Stomach smooth muscle (tissue), 2 donors: ENCODE results near the gene ANKMY1.
"Not testable (repeated sequence)": the region's sequence is repeated elsewhere in the genome, so short reads cannot be mapped to it uniquely, and the experiment has no call there.

ENCODE experiments used
- H3K27ac ChIP-seq: one replicate; pipeline ENCODE4 v1.7.0; 2013; ENCODE audit warnings: mild to moderate bottlenecking, low read length, inconsistent platforms
- H3K27me3 ChIP-seq, 2 donors: one replicate each; pipeline ENCODE4 v1.7.0; 2013; ENCODE audit warnings: low read length in 2 of 2; ENCODE audit not compliant: insufficient read depth in 2 of 2, control insufficient read depth in 1 of 2
- H3K36me3 ChIP-seq, 2 donors: one replicate each; pipeline ENCODE4 v1.7.0; 2013; ENCODE audit warnings: low read length in 2 of 2; ENCODE audit not compliant: control insufficient read depth in 2 of 2, insufficient read depth in 2 of 2
- H3K4me1 ChIP-seq: one replicate; pipeline ENCODE4 v1.7.0; 2013; ENCODE audit warnings: low read length; ENCODE audit not compliant: control insufficient read depth, insufficient read depth
- H3K4me3 ChIP-seq, 2 donors: one replicate each; pipeline ENCODE4 v1.7.0; 2013; ENCODE audit warnings: low read length in 2 of 2
- H3K9ac ChIP-seq, 2 donors: one replicate each; pipeline ENCODE4 v1.7.0; 2013; ENCODE audit warnings: low read length in 2 of 2, mild to moderate bottlenecking in 1 of 2
- H3K9me3 ChIP-seq, 2 donors: one replicate each; pipeline ENCODE4 v1.7.0; 2013; ENCODE audit warnings: low read length in 2 of 2; ENCODE audit not compliant: control insufficient read depth in 2 of 2
- donor health status: healthy.
- donor health status: Pancreatic carcinoma.

Gene ANKMY1

GRCh38 chr2:240523451-240524281 is 34.1 kb downstream of the ANKMY1 start:
- Histone ChIP-seq H3K4me3 (no peak overlapping the region), H3K4me1 (peaks cover 16% of the 10 kb centered on the region), H3K9me3 (no peaks in the 10 kb centered on the region), H3K36me3 (peaks cover 4 to 15% of the 10 kb centered on the region in 2 donors), H3K27ac (no peak overlapping the region), H3K27me3 (peaks cover 13 to 17% of the 10 kb centered on the region in 2 donors), H3K9ac (no peak overlapping the region)

- Histone ChIP-seq H3K4me1 (peaks cover 16% of the 10 kb centered on the region), H3K9me3 (no peaks in the 10 kb centered on the region), H3K27me3 (peaks cover 13 to 17% of the 10 kb centered on the region in 2 donors), H3K27ac (no peak overlapping the region), H3K4me3 (no peak overlapping the region), H3K9ac (no peak overlapping the region), H3K36me3 (peaks cover 4 to 14% of the 10 kb centered on the region in 2 donors)
Observed at GRCh38 chr2:240522406-240522805, 35.4 kb downstream of the ANKMY1 start.

DNA sequence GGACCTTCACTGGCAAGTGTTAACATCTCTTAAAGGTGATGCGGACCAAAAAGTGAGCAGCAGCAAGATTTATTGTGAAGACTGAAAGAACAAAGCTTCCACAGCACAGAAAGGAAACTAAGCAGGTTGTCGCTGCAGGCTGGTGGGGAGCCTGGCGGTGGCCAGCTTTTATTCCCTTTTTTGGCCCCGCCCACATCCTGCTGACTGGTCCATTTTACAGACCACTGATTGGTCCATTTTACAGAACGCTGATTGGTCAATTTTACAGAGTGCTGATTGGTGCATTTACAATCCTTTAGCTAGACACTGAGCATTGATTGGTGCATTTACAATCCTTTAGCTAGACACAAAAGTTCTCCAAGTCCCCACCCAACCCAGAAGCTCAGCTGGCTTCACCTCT is 35.9 kb downstream of the ANKMY1 start:
- H3K27ac ChIP-seq, H3K9ac ChIP-seq, H3K9me3 ChIP-seq, H3K4me3 ChIP-seq: not testable (repeated sequence)
- peaks cover 16% of the 10 kb centered on the region for H3K4me1 ChIP-seq
- peaks cover 4 to 14% of the 10 kb centered on the region in 2 donors for H3K36me3 ChIP-seq
- H3K27me3 ChIP-seq = peaks cover 16 to 17% of the 10 kb centered on the region in 2 donors

DNA sequence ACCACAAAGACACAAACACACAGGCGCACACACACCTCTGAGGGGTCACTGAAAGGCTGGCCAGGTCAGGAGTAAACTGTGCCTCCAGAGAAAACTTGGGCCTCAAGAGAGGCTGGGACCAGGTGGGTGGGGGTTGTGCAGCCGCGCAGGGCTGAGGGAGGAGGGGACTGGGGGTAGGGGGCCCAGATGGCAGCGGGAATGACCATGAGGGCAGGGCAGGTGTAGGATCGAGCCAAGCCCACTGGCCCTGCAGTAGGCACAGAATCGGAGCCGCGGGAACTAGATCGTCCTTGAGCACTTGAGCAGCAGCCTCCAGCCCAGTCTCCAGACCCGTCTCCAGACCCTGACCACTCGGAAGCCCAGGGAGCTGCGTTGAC is 36.8 kb downstream of the ANKMY1 start:
- no peak overlapping the region for H3K27ac ChIP-seq
- peaks cover 16 to 17% of the 10 kb centered on the region in 2 donors for H3K27me3 ChIP-seq
- no peak overlapping the region for H3K4me3 ChIP-seq
- peaks cover 16% of the 10 kb centered on the region for H3K4me1 ChIP-seq
- H3K36me3 ChIP-seq = peaks cover 4 to 11% of the 10 kb centered on the region in 2 donors
- no peak overlapping the region for H3K9ac ChIP-seq
- no peaks in the 10 kb centered on the region for H3K9me3 ChIP-seq

DNA sequence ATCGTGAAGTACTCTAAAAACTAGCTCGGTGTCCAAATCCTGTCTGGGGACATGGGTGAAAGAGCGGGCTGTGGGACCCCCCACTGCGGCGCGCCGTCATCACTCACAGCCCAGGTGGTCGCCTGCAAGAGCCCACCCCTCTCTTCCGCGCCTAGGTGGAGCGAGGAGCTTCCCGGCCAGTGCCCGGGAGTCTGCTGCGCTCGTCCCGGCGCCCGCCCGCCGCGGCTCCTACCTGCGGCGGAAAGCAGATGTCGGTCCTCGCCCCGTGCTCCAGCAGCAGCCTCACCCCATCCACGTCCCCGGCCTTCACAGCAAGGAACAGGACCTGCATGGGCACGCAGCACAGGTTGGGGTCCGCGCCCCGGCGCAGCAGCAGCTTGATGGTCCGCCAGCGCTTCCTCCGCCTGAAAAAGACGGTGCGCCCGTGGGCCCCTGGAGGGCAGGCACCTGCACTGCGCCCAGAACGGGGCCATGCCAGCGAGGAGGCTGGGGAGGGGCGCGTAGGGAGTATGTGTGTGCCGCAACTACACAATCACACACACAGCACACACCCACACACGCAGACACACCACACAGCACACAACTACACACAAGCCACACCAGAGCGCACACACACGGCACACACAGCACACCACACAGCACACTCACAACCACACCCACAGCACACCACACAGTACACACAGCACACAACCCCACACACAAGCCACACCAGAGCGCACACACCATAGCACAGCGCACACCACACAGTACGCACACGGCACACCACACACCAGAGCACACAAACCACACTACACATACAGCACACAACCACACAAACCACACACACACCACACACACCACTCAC is 37.4 kb downstream of the ANKMY1 start:
- H3K36me3 ChIP-seq = peaks cover 4 to 9% of the 10 kb centered on the region in 2 donors
- H3K9me3 ChIP-seq = no peaks in the 10 kb centered on the region
- H3K4me3 ChIP-seq = peak overlapping the region in 1 of 2 donors; percentile 16
- H3K27ac ChIP-seq = no peak overlapping the region
- no peak overlapping the region for H3K9ac ChIP-seq
- peaks cover 16% of the 10 kb centered on the region for H3K4me1 ChIP-seq
- H3K27me3 ChIP-seq = peaks cover 16 to 17% of the 10 kb centered on the region in 2 donors

DNA sequence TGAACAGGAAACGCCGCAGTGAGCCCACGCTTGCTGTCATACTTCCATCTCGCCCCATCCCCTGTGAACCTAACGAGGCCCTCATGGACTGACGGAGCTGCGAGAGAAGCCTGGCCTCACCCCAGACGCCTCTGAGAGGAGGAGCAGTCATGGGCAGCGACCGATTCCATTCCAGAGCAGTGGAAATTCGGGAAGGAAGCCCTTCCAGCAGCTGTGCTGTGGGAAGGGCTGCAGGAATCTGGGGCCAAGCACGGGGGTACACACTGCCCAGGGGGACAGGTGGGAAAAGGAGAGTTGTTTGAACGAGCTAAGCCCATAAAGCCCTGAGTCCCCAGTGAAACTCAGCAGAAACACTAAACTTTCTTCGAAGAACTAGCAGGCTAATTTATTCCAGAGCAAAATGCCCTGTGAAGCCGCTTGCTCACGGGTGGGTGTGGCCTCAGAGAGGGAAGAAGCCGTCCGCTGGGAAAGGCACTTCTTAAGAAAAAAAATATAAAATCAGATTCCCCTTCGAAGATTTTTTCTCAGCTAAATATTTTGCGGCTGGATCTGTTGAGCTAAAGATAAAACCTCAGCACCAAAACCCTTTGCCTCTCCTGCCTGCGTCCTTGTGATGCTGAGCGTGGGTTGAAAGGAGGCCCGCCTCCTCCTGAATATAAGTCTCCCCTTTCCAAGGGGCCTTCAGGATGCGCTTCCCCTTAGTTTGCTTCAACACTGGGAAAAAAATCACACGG is 38.2 kb downstream of the ANKMY1 start:
- H3K27me3 ChIP-seq = peaks cover 16 to 17% of the 10 kb centered on the region in 2 donors
- peaks cover 16% of the 10 kb centered on the region for H3K4me1 ChIP-seq
- H3K36me3 ChIP-seq = peaks cover 4 to 8% of the 10 kb centered on the region in 2 donors
- peak overlapping the region; percentile 40 to 52 for H3K4me3 ChIP-seq
- H3K9ac ChIP-seq = no peak overlapping the region
- no peaks in the 10 kb centered on the region for H3K9me3 ChIP-seq
- no peak overlapping the region for H3K27ac ChIP-seq

DNA sequence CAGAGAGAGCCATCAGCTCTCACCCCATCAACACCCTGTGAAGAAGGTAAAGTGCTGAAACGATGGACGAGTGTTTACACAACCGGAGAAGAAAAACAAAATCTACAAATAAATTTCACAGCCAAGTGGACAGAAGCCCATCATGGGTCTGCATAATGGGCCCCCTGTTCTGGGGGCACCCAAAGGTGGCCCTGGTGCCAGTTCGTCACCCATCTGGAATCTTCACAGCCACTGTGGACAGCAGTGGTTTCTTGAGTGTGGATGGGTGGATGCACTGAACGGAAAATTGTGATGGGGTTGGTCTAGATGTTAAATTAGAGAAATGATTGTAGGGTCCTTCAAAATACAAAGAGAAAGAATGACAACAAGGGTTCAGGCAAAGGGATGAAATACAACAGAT is 38.8 kb downstream of the ANKMY1 start:
- H3K4me1 ChIP-seq = peaks cover 16% of the 10 kb centered on the region
- peaks cover 16 to 17% of the 10 kb centered on the region in 2 donors for H3K27me3 ChIP-seq
- peaks cover 4 to 7% of the 10 kb centered on the region in 2 donors for H3K36me3 ChIP-seq
- H3K4me3 ChIP-seq = no peak overlapping the region
- H3K9ac ChIP-seq = no peak overlapping the region
- no peak overlapping the region for H3K27ac ChIP-seq
- no peaks in the 10 kb centered on the region for H3K9me3 ChIP-seq

DNA sequence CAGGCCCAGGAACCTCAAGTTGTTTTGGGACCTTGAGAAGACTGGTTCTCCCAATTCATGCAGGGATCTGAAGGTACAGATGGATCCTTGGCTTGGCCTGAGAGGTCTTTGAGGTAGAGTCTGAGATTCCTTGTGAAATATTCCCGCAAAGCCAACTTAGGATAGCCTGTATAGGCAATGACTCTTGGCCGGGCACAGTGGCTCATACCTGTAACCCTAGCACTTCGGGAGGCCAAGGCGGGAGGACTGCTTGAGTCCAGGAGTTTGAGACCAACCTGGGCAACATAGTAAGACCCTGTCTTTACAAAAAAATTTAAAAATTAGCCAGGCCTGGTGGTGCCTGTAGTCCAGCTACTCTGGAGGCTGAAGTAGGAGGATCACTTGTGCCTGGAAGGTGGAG is 40.4 kb downstream of the ANKMY1 start:
- peaks cover 0 to 2% of the 10 kb centered on the region in 2 donors for H3K36me3 ChIP-seq
- H3K4me1 ChIP-seq = peaks cover 16% of the 10 kb centered on the region
- H3K27ac ChIP-seq = no peak overlapping the region
- H3K9ac ChIP-seq = no peak overlapping the region
- H3K4me3 ChIP-seq = no peak overlapping the region
- peaks cover 16 to 17% of the 10 kb centered on the region in 2 donors for H3K27me3 ChIP-seq
- no peaks in the 10 kb centered on the region for H3K9me3 ChIP-seq

DNA sequence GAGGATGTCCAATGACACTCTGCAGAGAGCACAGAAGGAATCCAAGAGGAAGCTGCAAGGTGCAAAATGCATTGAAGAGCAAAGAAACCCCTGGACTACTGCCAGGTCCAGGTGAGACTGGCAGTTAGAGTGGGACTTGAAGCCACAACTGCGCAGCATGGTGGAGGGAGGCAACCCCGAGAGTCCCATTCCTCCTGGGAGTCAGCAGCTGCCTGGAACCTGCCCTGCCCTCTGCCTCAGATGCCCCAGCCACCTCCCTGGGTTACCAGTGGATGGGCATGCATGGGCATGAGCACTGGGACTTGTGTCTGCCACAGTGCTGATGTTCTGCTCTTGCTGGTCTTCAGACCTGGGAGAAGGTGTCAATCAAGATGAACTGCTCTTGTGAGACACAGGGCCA is 43.2 kb downstream of the ANKMY1 start:
- Histone ChIP-seq H3K27ac (no peak overlapping the region), H3K4me1 (peaks cover 5% of the 10 kb centered on the region), H3K9me3 (no peaks in the 10 kb centered on the region), H3K9ac (no peak overlapping the region), H3K4me3 (no peak overlapping the region), H3K27me3 (peaks cover 3 to 9% of the 10 kb centered on the region in 2 donors), H3K36me3 (peaks cover 0 to 3% of the 10 kb centered on the region in 2 donors)

- Histone ChIP-seq H3K9ac (no peak overlapping the region), H3K4me3 (no peak overlapping the region), H3K36me3 (peaks cover 0 to 3% of the 10 kb centered on the region in 2 donors), H3K27ac (no peak overlapping the region), H3K27me3 (peaks cover 0 to 3% of the 10 kb centered on the region in 2 donors), H3K9me3 (no peaks in the 10 kb centered on the region), H3K4me1 (no peaks in the 10 kb centered on the region)
Observed at GRCh38 chr2:240513549-240514287, 44.1 kb downstream of the ANKMY1 start.
